Activated B cell treated with CpG ODN at 0.5 μM for 24 hours (primary cell): Measurements from ENCODE around the gene RBM20. TPM values are rescaled to one million over a fixed set of nuclear protein-coding genes. Genes with fewer than 3 reads are reported as not detected.
A peak's percentile ranks its signal among the peaks of the same experiment; 100 is the strongest.

ENCODE experiments used
- ATAC-seq: fragments of 200-7000 bp; cut with Tn5 transposase; one replicate; pipeline ENCODE4 v1.10.0; 2021; ENCODE audit warnings: low read depth, mild to moderate bottlenecking, moderate library complexity
- CTCF ChIA-PET: fragments of 350-600 bp; sonication (Branson Sonifier 250); formaldehyde crosslinking; loops from one replicate; lab custom pipeline; 2021; ENCODE audit warnings: antibody characterized with exemption; lab: Charles Lee
- POLR2A ChIA-PET: fragments of 350-600 bp; sonication (Branson Sonifier 250); formaldehyde crosslinking; loops from one replicate; lab custom pipeline; 2021; ENCODE audit warnings: antibody characterized with exemption; lab: Charles Lee
- DNase-seq: peaks from one replicate; pipeline ENCODE4 v3.0.0; 2022
- H3K27ac Mint-ChIP-seq: one replicate; pipeline ENCODE4 v1.8.0; 2020; ENCODE audit warnings: mixed read lengths
- H3K27me3 Mint-ChIP-seq: one replicate; pipeline ENCODE4 v1.8.0; 2021; ENCODE audit warnings: mixed read lengths
- H3K36me3 Mint-ChIP-seq: one replicate; pipeline ENCODE4 v1.8.0; 2021; ENCODE audit warnings: low read depth, mixed read lengths
- H3K4me1 Mint-ChIP-seq: one replicate; pipeline ENCODE4 v1.8.0; 2021; ENCODE audit warnings: mixed read lengths
- H3K4me3 Mint-ChIP-seq: one replicate; pipeline ENCODE4 v1.8.0; 2020; ENCODE audit warnings: mild to moderate bottlenecking, mixed read lengths
- H3K9me3 Mint-ChIP-seq: one replicate; pipeline ENCODE4 v1.8.0; 2020; ENCODE audit warnings: mixed read lengths
- CTCF ChIP-seq: fragments of 200-600 bp; IDR thresholded peaks from one replicate; pipeline ENCODE4 v1.8.0; 2022; ENCODE audit warnings: antibody characterized with exemption, mild to moderate bottlenecking
- intact Hi-C: fragments of 100-400 bp; cut with micrococcal nuclease; formaldehyde crosslinking; loops from one replicate; pipeline ENCODE4 v1.15.1; 2024
- total RNA-seq: library from RNA; stranded (reverse); gene quantifications from 2 replicates; pipeline ENCODE4 v1.2.3, GENCODE V29; 2022

The RBM20 gene
- total RNA-seq, 1 donor from 2014 or later = 0.02 TPM

- DNase-seq (no peak), ATAC-seq (no peak)
- intact Hi-C loops = no loop called here
- POLR2A ChIA-PET = interaction anchor here (2.2 kb wide), 1 partner anchor 13 kb away, joined by 7 read pairs; no protein-coding TSS in a partner anchor
- CTCF ChIA-PET = interaction anchor here (1.7 kb wide), 1 partner anchor 11 kb away, joined by 6 read pairs; no protein-coding TSS in a partner anchor
- no peaks in the 10 kb centered on the region for H3K9me3 Mint-ChIP-seq
- peaks cover 27% of the 10 kb centered on the region for H3K4me1 Mint-ChIP-seq
- peaks cover 75% of the 10 kb centered on the region for H3K36me3 Mint-ChIP-seq
- H3K27me3 Mint-ChIP-seq = no peaks in the 10 kb centered on the region
- H3K4me3 Mint-ChIP-seq = no peak overlapping the region
- TF ChIP-seq CTCF = no peak
- peak overlapping the region; percentile 38 for H3K27ac Mint-ChIP-seq
Observed at GRCh38 chr10:110885932-110886674, 242.0 kb downstream of the RBM20 start.

- ChIA-PET CTCF (interaction anchor here (1.3 to 1.7 kb wide), 4 partner anchors 9 to 141 kb away, joined by 3 to 9 read pairs (median 5); no protein-coding TSS in a partner anchor), POLR2A (interaction anchor here (1.0 to 2.2 kb wide), 3 partner anchors 15 to 287 kb away, joined by 3 to 7 read pairs (median 6); partner anchors contain the start of genes BBIP1 and SHOC2)
- intact Hi-C loops = no loop called here
- ATAC-seq (no peak), DNase-seq (no peak)
- no peak for TF ChIP-seq CTCF
- H3K4me3 Mint-ChIP-seq = no peak overlapping the region
- peak overlapping the region; percentile 41 for H3K27ac Mint-ChIP-seq
- peaks cover 17% of the 10 kb centered on the region for H3K4me1 Mint-ChIP-seq
- H3K27me3 Mint-ChIP-seq = no peaks in the 10 kb centered on the region
- no peaks in the 10 kb centered on the region for H3K9me3 Mint-ChIP-seq
- peaks cover 75% of the 10 kb centered on the region for H3K36me3 Mint-ChIP-seq
Observed at GRCh38 chr10:110887560-110887959, 243.4 kb downstream of the RBM20 start.

Other genes with a start within 250 kb of the RBM20 start
- 26.1 and 28.6 TPM in 2 replicates for gene DUSP5, start 146.4 kb upstream of the RBM20 start, total RNA-seq
- 41.1 and 43.3 TPM in 2 replicates for gene SMC3, start 76.6 kb upstream of the RBM20 start, total RNA-seq
- 143 and 145 TPM in 2 replicates for gene PDCD4, start 227.6 kb downstream of the RBM20 start, total RNA-seq